GM21576 (cell line): Measurements from ENCODE around the gene ZNF554.

Experiments
- ATAC-seq: cut with Tn5 transposase; IDR thresholded peaks from one replicate; pipeline ENCODE4 v1.9.1; 2021; ENCODE audit warnings: mild to moderate bottlenecking, moderate library complexity; ENCODE audit not compliant: unreplicated experiment

ZNF554 gene

GRCh38 chr19:2819540-2820111 is at the start of gene ZNF554:
Gene ZNF554, plus strand, starts transcription at chr19:2819868. Its CDS starts 204 bp downstream, at chr19:2820072.
- peak; percentile 88 for ATAC-seq

- ATAC-seq: no peak
Observed at GRCh38 chr19:2770055-2771013, 49.3 kb upstream of the ZNF554 start.

- ATAC-seq: no peak
Observed at GRCh38 chr19:2771786-2772674, 47.6 kb upstream of the ZNF554 start.

- ATAC-seq: no peak
Observed at GRCh38 chr19:2774083-2774679, 45.5 kb upstream of the ZNF554 start.

GRCh38 chr19:2774953-2775555 is 44.6 kb upstream of the ZNF554 start:
- no peak for ATAC-seq

GRCh38 chr19:2775556-2776430 is 43.9 kb upstream of the ZNF554 start:
- ATAC-seq: no peak

- ATAC-seq: no peak
Observed at GRCh38 chr19:2777952-2778683, 41.5 kb upstream of the ZNF554 start.

- no peak for ATAC-seq
Observed at GRCh38 chr19:2779121-2779740, 40.4 kb upstream of the ZNF554 start.

- no peak for ATAC-seq
Observed at GRCh38 chr19:2780284-2780683, 39.4 kb upstream of the ZNF554 start.

GRCh38 chr19:2782329-2782935 is 37.2 kb upstream of the ZNF554 start:
- no peak for ATAC-seq

GRCh38 chr19:2782936-2783780 is 36.5 kb upstream of the ZNF554 start, which contains the start of gene SGTA:
Gene SGTA, minus strand, starts transcription at chr19:2783273. Its CDS starts 14,205 bp downstream, at chr19:2769068.
- peak; percentile 71 for ATAC-seq

GRCh38 chr19:2783781-2784145 is 35.9 kb upstream of the ZNF554 start:
- ATAC-seq: no peak

- ATAC-seq: peak; percentile 62
Observed at GRCh38 chr19:2785244-2785997, 34.2 kb upstream of the ZNF554 start, which contains the start of gene THOP1. Gene THOP1, plus strand, starts transcription at chr19:2785503. Its CDS starts 160 bp downstream, at chr19:2785663.

- ATAC-seq: no peak
Observed at GRCh38 chr19:2787115-2787514, 32.6 kb upstream of the ZNF554 start.

GRCh38 chr19:2788237-2788636 is 31.4 kb upstream of the ZNF554 start:
- ATAC-seq: no peak

GRCh38 chr19:2790194-2790556 is 29.5 kb upstream of the ZNF554 start:
- no peak for ATAC-seq
